Measurements from ENCODE around the gene SORCS2.

- TF ChIP-seq, protein P1, sequence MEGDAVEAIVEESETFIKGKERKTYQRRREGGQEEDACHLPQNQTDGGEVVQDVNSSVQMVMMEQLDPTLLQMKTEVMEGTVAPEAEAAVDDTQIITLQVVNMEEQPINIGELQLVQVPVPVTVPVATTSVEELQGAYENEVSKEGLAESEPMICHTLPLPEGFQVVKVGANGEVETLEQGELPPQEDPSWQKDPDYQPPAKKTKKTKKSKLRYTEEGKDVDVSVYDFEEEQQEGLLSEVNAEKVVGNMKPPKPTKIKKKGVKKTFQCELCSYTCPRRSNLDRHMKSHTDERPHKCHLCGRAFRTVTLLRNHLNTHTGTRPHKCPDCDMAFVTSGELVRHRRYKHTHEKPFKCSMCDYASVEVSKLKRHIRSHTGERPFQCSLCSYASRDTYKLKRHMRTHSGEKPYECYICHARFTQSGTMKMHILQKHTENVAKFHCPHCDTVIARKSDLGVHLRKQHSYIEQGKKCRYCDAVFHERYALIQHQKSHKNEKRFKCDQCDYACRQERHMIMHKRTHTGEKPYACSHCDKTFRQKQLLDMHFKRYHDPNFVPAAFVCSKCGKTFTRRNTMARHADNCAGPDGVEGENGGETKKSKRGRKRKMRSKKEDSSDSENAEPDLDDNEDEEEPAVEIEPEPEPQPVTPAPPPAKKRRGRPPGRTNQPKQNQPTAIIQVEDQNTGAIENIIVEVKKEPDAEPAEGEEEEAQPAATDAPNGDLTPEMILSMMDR (conservative IDR thresholded peaks at IDR 0.05; ENCODE audit: low read length) = no peak
- TF ChIP-seq EZH2phosphoT487 (IDR thresholded peaks at IDR 0.05; ENCODE audit: borderline replicate concordance, low read depth, low read length) = no peak
Measured at GRCh38 chr4:7668826-7669225, 476.5 kb downstream of the SORCS2 start.

Measured in OCI-LY7 (cell line).